GM19239 (cell line): ENCODE data around the gene COL27A1.
A peak's percentile ranks its signal among the peaks of the same experiment; 100 is the strongest.

Experiments
- DNase-seq: peaks from one replicate; pipeline ENCODE4 v3.0.0; 2011; ENCODE audit warnings: low spot score; ENCODE audit not compliant: insufficient read length
- FAIRE-seq: peaks from 2 replicates; lab custom pipeline; 2011; peaks lifted over from hg19 to GRCh38; lab: Jason Lieb, UNC

The COL27A1 gene

GRCh38 chr9:114341991-114342390 lies 186.7 kb downstream of the COL27A1 start:
- DNase-seq = no peak
- FAIRE-seq = no peak

- no peak for FAIRE-seq
- no peak for DNase-seq
These were observed 187.6 kb downstream of the COL27A1 start for GRCh38 chr9:114342755-114343440.

GRCh38 chr9:114343471-114344187 lies 188.3 kb downstream of the COL27A1 start:
- no peak for DNase-seq
- no peak for FAIRE-seq

GRCh38 chr9:114344188-114344566 lies 188.8 kb downstream of the COL27A1 start:
- FAIRE-seq (no peak), DNase-seq (no peak)

- DNase-seq (no peak), FAIRE-seq (no peak)
These were observed 189.4 kb downstream of the COL27A1 start for GRCh38 chr9:114344692-114345091.

- no peak for DNase-seq
- no peak for FAIRE-seq
These were observed 190.2 kb downstream of the COL27A1 start for GRCh38 chr9:114345493-114346065.

GRCh38 chr9:114346146-114346545 lies 190.8 kb downstream of the COL27A1 start:
- no peak for DNase-seq
- no peak for FAIRE-seq

GRCh38 chr9:114347675-114348074 lies 192.3 kb downstream of the COL27A1 start:
- FAIRE-seq (no peak), DNase-seq (no peak)

- FAIRE-seq = no peak
These were observed 193.0 kb downstream of the COL27A1 start for GRCh38 chr9:114348261-114348905.

GRCh38 chr9:114348906-114349482 lies 193.7 kb downstream of the COL27A1 start:
- FAIRE-seq (peak; percentile 84), DNase-seq (peak; percentile 80)

More at GRCh38 chr9:114348261-114348905, 193.0 kb downstream of the COL27A1 start:
- no peak for DNase-seq

GRCh38 chr9:114349713-114350480 lies 194.6 kb downstream of the COL27A1 start:
- FAIRE-seq (no peak), DNase-seq (no peak)

GRCh38 chr9:114350636-114351401 lies 195.5 kb downstream of the COL27A1 start:
- FAIRE-seq = no peak

GRCh38 chr9:114351932-114352331 lies 196.6 kb downstream of the COL27A1 start:
- FAIRE-seq = no peak

More at GRCh38 chr9:114350636-114351401, 195.5 kb downstream of the COL27A1 start:
- DNase-seq = no peak

GRCh38 chr9:114355821-114356220 lies 200.5 kb downstream of the COL27A1 start:
- no peak for FAIRE-seq
- DNase-seq = no peak

More at GRCh38 chr9:114351932-114352331, 196.6 kb downstream of the COL27A1 start:
- DNase-seq = no peak

GRCh38 chr9:114356792-114357191 lies 201.5 kb downstream of the COL27A1 start:
- no peak for FAIRE-seq

GRCh38 chr9:114357360-114357759 lies 202.0 kb downstream of the COL27A1 start:
- FAIRE-seq (no peak), DNase-seq (no peak)

More at GRCh38 chr9:114356792-114357191, 201.5 kb downstream of the COL27A1 start:
- DNase-seq = no peak

- FAIRE-seq (no peak), DNase-seq (no peak)
These were observed 202.6 kb downstream of the COL27A1 start for GRCh38 chr9:114357911-114358328.

GRCh38 chr9:114359801-114360200 lies 204.5 kb downstream of the COL27A1 start:
- DNase-seq = no peak
- FAIRE-seq = no peak

GRCh38 chr9:114361542-114361941 lies 206.2 kb downstream of the COL27A1 start:
- DNase-seq (no peak), FAIRE-seq (no peak)
